HG02970 (cell line): Measurements from ENCODE around the gene MSI2.
"Not testable (repeated sequence)": the region's sequence is repeated elsewhere in the genome, so short reads cannot be mapped to it uniquely, and the experiment has no call there.

Experiments used
- ATAC-seq: cut with Tn5 transposase; IDR thresholded peaks from one replicate; pipeline ENCODE4 v1.9.1; 2021; ENCODE audit warnings: mild to moderate bottlenecking, moderate library complexity, moderate number of reproducible peaks; ENCODE audit not compliant: unreplicated experiment, low FRiP score

MSI2 gene

GRCh38 chr17:57288040-57288772, 31.9 kb downstream of the MSI2 start:
- no peak for ATAC-seq

DNA sequence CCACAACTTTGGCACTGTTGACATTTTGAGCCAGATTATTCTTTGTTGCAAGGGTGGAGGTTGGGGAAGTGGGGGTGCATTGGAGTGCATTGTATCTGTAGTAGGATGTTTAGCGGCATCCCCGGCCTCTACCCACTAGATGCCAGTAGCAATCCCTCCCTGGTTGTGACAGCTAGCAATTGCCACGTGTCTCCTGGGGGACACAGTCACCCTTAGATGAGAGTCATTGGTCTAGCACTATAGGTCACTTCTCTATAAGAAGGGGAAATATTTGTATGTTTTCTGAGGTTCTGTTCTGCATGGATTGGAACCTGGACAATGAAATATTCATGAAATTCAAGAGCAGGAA, 32.4 kb downstream of the MSI2 start:
- no peak for ATAC-seq

DNA sequence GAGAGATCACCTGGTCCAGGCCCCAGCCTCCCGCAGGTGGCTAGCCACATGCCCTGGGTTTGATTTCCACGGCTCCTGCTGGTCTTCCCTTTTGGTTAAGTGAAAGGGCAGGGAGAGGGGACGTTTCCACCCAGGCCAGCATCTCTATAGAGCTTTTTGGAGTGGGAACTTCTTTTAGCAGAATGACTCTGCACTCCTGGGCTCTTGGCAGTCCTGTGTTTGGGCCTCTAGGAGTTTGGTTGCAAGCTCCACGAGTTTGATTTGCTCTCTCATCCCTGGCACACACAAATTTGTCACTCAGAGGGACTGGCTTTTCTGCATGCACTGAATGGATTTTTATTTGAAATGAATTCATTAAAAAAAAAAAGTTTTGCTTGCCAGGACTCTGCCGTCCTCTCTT, 32.8 kb downstream of the MSI2 start:
- ATAC-seq, result no peak

- ATAC-seq, result no peak
These were observed 33.3 kb downstream of the MSI2 start for GRCh38 chr17:57289613-57290012.

DNA sequence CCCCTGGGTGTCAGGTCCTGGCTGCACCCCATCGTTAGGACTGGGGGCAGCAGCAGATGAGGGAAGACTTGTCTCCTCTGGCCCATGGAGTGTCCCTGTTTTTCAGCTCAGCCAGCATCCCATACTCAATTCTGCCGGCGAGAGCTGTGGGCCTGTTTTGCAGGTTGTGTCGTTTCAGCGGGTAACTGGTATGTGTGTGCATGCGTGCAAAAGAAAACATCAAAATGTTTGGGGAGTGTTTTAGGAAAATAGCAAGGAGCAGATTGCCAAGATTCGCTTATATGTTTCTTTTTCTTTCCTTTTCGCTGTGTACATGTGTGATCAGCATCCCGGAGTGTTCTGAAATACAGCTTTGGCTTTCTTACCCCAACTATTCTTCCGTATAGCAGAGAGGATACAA, 34.7 kb downstream of the MSI2 start:
- no peak for ATAC-seq

GRCh38 chr17:57292091-57292490, 35.8 kb downstream of the MSI2 start:
- no peak for ATAC-seq

DNA sequence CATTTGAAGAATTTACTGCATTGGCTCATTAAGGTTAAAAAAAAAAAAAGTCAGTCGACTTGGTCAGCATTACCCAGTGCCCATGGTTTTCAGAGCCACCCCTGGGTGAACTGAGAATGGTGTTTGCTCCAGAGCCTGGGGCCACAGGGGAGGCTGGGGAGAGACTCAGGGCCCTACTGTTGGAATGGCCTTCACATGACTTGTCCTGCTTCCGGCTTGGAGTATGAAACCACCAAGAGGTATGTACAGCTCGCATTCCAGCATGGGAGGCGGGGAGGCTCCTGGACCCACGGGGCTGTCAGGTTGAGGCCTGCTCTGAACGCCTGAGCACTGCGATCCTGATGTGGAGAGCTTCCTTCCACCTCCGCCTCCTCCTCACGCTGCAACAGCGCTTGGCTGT, 36.8 kb downstream of the MSI2 start:
- no peak for ATAC-seq

GRCh38 chr17:57294101-57294500, 37.8 kb downstream of the MSI2 start:
- no peak for ATAC-seq

- ATAC-seq, result no peak
These were observed 38.5 kb downstream of the MSI2 start for GRCh38 chr17:57294629-57295501.

GRCh38 chr17:57295526-57296023, 39.3 kb downstream of the MSI2 start:
- ATAC-seq, result no peak

- no peak for ATAC-seq
These were observed 39.9 kb downstream of the MSI2 start for GRCh38 chr17:57296231-57296630.

DNA sequence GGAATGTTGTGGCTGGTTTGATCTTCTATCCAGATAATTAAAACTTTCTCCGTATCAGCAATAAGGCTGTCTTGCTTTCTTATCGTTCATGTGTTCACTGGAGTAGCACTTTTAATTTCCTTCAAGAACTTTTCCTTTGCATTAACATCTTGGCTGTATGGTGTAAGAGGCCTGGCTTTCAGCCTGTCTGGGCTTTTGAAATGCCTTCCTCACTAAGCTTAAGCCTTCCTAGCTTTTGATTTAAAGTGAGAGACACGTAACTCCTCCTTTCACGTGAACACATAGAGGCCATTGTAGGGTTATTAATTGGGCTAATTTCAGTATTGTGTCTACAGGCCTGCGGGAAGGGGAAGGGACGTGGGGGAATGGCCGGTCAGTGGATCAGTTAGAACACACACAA, 42.9 kb downstream of the MSI2 start:
- no peak for ATAC-seq

GRCh38 chr17:57300592-57300991, 44.3 kb downstream of the MSI2 start:
- not testable (repeated sequence) for ATAC-seq

DNA sequence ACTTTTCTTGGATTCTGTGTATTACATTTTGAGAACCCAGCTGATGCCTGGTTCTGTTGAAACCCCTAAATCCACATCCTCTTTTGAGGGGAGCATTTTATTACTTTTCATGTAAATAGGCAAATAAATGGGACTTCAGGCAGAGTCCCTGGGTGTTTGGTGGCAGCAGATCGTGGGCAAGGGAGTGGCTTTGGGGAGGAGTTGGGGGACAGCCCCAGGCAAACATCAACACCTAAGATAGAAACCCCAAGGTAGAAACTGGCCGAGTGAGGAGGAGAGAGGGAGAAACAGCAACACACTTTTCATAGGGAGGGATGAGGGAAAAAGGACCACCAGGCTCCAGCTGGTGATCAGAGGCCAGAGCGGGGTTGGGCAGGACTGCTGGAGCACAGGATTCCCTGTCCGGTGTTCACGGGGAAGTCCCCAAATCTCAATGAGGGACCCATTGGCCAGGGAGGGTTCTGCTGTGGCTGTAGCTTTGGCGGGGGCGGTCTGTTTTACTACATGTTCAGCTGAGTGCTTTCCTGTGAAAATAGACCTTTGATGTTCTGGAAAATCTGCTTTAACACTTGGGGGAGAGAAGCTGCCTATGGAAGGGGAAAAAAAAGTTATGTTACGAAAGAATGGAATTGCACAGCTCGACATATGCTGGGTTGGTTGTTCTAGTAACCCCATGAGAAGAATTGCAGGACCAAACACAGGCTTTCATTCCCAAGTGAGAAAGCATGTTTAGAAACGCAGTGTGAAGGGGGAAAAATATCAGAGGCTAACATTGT, 46.6 kb downstream of the MSI2 start:
- ATAC-seq, result no peak

- no peak for ATAC-seq
These were observed 48.9 kb downstream of the MSI2 start for GRCh38 chr17:57305144-57305728.

- no peak for ATAC-seq
These were observed 49.7 kb downstream of the MSI2 start for GRCh38 chr17:57305908-57306504.

DNA sequence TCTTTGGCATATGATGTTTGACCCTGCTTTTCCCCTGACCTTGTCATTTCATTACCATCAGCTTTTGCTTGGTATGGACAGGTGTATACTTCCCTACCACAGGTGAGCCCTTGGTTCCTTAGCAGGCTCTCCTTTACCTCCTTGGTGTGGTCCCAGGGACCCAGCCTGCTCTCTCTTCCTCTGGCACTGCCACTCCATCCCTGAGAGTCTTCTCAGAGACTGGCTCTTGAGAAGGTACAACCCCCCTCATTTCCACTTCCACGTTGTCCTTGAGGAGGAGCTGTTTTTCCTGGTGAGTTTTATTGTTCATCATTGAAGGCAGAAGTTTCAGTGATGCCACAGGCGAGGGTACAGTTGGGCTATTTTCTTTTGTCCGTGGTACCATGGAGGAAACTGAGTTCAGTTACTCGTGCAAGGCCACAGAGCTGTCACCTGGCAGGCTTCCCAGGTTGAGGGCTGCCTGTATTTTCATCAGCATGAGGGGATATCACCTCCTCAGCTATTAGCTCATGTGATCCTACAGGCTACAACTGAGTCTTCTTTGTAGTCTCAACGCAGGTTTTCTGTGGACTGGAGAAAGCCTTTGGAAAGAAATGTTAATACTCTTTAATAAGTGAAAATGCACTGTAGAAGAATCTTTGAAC, 52.3 kb downstream of the MSI2 start:
- ATAC-seq, result no peak

DNA sequence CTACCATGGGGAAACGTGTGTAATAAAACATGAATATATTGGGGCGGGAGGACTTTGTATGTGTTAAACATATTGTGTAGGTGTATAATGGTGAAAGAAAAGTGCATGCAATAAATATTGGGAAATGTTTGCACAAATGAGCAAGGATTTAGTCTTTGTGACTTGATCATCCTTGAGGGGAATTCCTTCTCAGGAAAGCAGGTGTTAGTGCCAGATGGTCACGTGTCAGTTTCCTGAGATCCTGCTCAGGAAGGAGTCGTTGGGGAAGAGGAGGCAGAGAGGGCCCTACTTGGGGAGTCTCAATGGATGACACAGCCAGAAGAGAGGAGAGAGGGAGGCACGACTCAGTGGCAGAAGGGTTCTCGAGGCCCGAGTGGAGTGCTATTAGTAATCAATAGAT, 53.2 kb downstream of the MSI2 start:
- no peak for ATAC-seq

DNA sequence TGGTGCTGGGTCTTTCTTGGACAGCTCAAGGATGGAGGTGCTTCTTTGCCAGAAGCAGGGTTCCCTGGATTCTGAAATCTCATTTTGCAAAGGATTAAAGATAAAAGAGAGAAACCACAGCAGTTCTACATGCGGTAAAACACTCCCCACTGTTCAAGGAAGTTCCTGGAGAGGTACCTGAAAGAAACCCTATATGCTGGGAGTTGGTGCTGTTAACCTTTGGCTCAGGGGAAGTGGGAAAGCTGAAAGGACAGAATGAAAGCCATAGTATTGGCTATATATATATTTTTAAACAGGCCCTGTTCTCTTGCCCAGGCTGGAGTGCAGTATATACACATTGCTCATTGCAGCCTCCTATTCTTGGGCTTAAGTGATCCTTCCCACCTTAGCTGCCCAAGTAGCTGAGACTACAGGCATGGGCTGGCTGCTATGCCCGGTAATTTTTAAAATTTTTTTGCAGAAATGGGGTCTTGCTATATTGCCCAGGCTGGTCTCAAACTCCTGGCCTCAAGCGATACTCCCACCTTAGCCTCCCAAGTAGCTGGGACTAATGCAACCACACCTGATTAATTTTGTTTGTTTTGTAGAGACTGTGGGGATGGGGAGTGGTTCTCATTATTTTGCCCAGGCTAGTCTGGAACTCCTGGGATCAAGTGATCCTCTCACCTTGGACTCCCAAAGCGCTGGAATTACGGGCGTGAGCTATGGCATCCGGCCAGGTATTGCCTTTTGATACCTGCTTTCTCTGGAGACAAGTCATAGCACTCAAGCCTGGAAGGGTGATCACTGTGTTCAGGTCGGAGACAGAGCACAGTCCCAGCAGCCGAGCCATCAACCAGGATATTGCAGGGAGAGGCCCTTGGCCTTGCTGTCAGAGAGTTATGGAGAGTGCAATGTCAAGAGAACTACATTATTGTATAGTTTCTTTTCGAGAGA, 55.2 kb downstream of the MSI2 start:
- no peak for ATAC-seq
